ENCODE measurements around the gene PRKCE.

GRCh38 chr2:45902380-45902779 lies 250.9 kb downstream of the PRKCE start:
- TF ChIP-seq CTCF (IDR thresholded peaks at IDR 0.05; ENCODE audit: extremely low read depth in 1 of 2, insufficient read depth in 1 of 2, low read depth in 1 of 2, low read length in 2 of 2), result no peak
- no peak for TF ChIP-seq JUN (IDR thresholded peaks at IDR 0.05; ENCODE audit: borderline replicate concordance, insufficient read depth, insufficient read length, low read depth)
- TF ChIP-seq EZH2 (IDR thresholded peaks at IDR 0.05; ENCODE audit: borderline replicate concordance, low read depth, low read length, severe bottlenecking), result no peak
- TF ChIP-seq POLR2AphosphoS5 (IDR thresholded peaks at IDR 0.05; ENCODE audit: insufficient read depth, low read depth, low read length), result no peak
- no peak for TF ChIP-seq POLR2A (IDR thresholded peaks at IDR 0.05; ENCODE audit: low read depth, low read length)
- no peak for TF ChIP-seq MYC (IDR thresholded peaks at IDR 0.05; ENCODE audit: low read depth, low read length)
- TF ChIP-seq MAX (IDR thresholded peaks at IDR 0.05; ENCODE audit: insufficient read depth, insufficient read length), result no peak
- no peak for TF ChIP-seq FOS (IDR thresholded peaks at IDR 0.05; ENCODE audit: borderline replicate concordance, insufficient read depth, low read length)
